Measurements from ENCODE around the gene ID4.
A peak's percentile ranks its signal among the peaks of the same experiment; 100 is the strongest.

The ID4 gene

GRCh38 chr6:19824058-19824807 lies 12.9 kb upstream of the ID4 start:
- H3K4me1 ChIP-seq, result no peaks in the 10 kb centered on the region
- no peak for TF ChIP-seq Cebpa-rat (IDR thresholded peaks at IDR 0.05)
- no peak overlapping the region for H3K9ac ChIP-seq
- H3K27ac ChIP-seq, result no peak overlapping the region
- H3K4me3 ChIP-seq, result no peak overlapping the region
- peaks cover 0 to 15% (median 6%) of the 10 kb centered on the region in 11 experiments; a peak in 10 of 22 replicates for H3K9me3 ChIP-seq (replicated peaks in 1 of 11)
- H3K36me3 ChIP-seq, result no peaks in the 10 kb centered on the region
- H3K27me3 ChIP-seq, result no peaks in the 10 kb centered on the region
- no peak overlapping the region for H3K4me2 ChIP-seq
- H4K20me1 ChIP-seq, result no peaks in the 10 kb centered on the region

DNA sequence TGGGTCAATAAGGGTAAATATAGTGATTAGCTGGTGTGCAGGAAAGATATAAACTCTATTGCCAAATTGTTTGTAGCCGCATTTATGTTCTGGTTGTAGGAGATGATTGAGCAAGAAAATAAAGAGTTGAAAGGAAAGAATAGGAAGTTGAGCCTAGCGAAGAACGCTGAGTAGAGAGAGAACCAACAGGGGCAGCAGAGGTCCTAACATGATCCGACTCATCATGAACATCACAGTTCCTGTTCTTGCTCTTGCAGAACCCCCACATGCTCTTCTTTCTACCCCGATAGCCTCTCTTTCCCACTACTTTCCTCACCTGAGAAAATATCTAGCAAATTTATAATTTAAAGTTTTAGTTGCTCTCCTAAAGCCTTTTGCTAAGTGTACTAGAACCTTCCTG lies 9.9 kb upstream of the ID4 start:
- no peak for TF ChIP-seq Cebpa-rat (IDR thresholded peaks at IDR 0.05)

DNA sequence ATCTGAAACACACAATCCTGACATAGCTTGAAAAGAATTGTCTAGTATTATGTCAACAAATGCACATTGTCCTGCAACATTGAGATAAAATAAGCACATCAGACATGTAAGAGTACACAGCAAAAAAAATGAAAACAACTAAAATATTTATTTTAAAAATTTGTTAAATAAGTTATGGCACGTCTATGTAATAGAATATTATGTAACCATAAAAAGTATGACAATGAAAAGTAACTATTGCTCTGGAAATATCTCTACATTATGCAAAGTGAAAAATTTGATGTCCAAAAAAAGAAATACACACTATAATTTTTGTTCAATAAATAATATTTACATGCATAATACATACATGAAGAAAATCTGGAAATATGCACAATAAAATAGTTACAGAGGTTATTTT lies 9.3 kb upstream of the ID4 start:
- Histone ChIP-seq H3K4me3 (no peak overlapping the region), H3K27me3 (no peaks in the 10 kb centered on the region), H3K9ac (no peak overlapping the region), H3K27ac (no peak overlapping the region), H3K4me1 (no peaks in the 10 kb centered on the region), H3K4me2 (no peak overlapping the region), H3K9me3 (replicated peaks in 1 of 11) (peaks cover 0 to 15% (median 6%) of the 10 kb centered on the region in 11 experiments; a peak in 10 of 22 replicates), H4K20me1 (no peaks in the 10 kb centered on the region), H3K36me3 (no peaks in the 10 kb centered on the region)
- TF ChIP-seq Cebpa-rat (IDR thresholded peaks at IDR 0.05), result no peak

More for the DNA sequence above, 9.9 kb upstream of the ID4 start:
- no peaks in the 10 kb centered on the region for H3K36me3 ChIP-seq
- no peak overlapping the region for H3K4me2 ChIP-seq
- H3K27ac ChIP-seq, result no peak overlapping the region
- H3K27me3 ChIP-seq, result no peaks in the 10 kb centered on the region
- no peak overlapping the region for H3K4me3 ChIP-seq
- H3K9ac ChIP-seq, result no peak overlapping the region
- no peaks in the 10 kb centered on the region for H4K20me1 ChIP-seq
- H3K9me3 ChIP-seq (replicated peaks in 1 of 11), result peaks cover 0 to 15% (median 6%) of the 10 kb centered on the region in 11 experiments; a peak in 10 of 22 replicates
- H3K4me1 ChIP-seq, result no peaks in the 10 kb centered on the region

DNA sequence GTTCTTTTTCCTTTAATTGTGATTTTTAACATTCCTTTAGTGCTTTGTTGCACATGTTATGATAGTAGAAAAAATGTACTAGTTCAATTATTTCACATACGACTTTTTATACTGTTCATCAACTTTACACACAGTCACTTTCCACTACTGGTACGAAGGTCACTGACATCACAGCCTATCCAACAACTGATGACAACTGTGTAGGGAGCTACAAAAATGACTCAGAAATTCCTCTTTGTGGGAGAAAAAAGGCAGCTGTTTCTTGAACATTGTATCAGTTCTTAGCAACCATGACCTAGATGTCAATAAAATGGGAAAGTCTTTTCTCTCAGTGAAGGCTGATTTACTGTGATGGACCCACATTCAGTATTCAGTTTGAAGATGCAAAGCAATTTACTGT lies 7.0 kb upstream of the ID4 start:
- Histone ChIP-seq H3K4me3 (no peak overlapping the region), H3K9ac (no peak overlapping the region), H4K20me1 (no peaks in the 10 kb centered on the region), H3K27me3 (no peaks in the 10 kb centered on the region), H3K4me1 (peaks cover 0 to 7% (median 0%) of the 10 kb centered on the region in 10 experiments; a peak in 1 of 20 replicates), H3K36me3 (no peaks in the 10 kb centered on the region), H3K27ac (no peak overlapping the region), H3K4me2 (no peak overlapping the region), H3K9me3 (replicated peaks in 1 of 11) (peaks cover 0 to 15% (median 6%) of the 10 kb centered on the region in 11 experiments; a peak in 10 of 22 replicates)
- no peak for TF ChIP-seq Cebpa-rat (IDR thresholded peaks at IDR 0.05)

- Histone ChIP-seq H3K9ac (no peak overlapping the region), H3K4me2 (no peak overlapping the region), H3K9me3 (replicated peaks in 1 of 11) (peaks cover 0 to 15% (median 6%) of the 10 kb centered on the region in 11 experiments; a peak in 10 of 22 replicates), H3K4me1 (peaks cover 0 to 16% (median 0%) of the 10 kb centered on the region in 10 experiments; a peak in 1 of 20 replicates), H3K27ac (no peak overlapping the region), H3K27me3 (no peaks in the 10 kb centered on the region), H3K4me3 (no peak overlapping the region), H4K20me1 (no peaks in the 10 kb centered on the region), H3K36me3 (no peaks in the 10 kb centered on the region)
- TF ChIP-seq Cebpa-rat (IDR thresholded peaks at IDR 0.05), result no peak
Measured at GRCh38 chr6:19831358-19831757, 5.8 kb upstream of the ID4 start.

DNA sequence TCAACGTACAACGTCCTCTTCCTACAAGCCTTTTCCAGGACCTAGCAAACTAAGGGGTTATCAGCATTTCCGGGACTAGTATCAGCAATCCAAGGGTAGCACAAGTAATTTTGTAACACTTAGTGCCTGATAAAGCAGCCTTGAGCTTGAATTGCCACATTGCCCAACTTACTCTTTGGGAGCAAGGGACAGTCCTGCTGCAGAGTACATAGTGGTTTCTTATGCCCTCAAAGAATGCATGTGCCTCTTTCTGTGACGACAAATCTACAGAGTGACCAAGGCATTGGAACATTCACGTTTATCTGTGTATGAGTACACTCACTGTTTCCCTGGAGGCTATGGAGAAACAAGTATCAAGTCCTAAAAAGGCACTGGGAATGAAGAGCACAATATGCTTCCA lies 3.2 kb upstream of the ID4 start:
- Histone ChIP-seq H3K4me3 (no peak overlapping the region), H4K20me1 (no peaks in the 10 kb centered on the region), H3K4me2 (no peak overlapping the region), H3K9me3 (replicated peaks in 1 of 11) (peaks cover 0 to 15% (median 10%) of the 10 kb centered on the region in 11 experiments; a peak in 14 of 22 replicates), H3K27ac (no peak overlapping the region), H3K9ac (no peak overlapping the region), H3K36me3 (no peaks in the 10 kb centered on the region), H3K4me1 (peaks cover 0 to 27% (median 8%) of the 10 kb centered on the region in 10 experiments; a peak in 12 of 20 replicates), H3K27me3 (peaks cover 0 to 17% (median 13%) of the 10 kb centered on the region in 11 experiments; a peak in 14 of 22 replicates)
- TF ChIP-seq Cebpa-rat (IDR thresholded peaks at IDR 0.05), result no peak

DNA sequence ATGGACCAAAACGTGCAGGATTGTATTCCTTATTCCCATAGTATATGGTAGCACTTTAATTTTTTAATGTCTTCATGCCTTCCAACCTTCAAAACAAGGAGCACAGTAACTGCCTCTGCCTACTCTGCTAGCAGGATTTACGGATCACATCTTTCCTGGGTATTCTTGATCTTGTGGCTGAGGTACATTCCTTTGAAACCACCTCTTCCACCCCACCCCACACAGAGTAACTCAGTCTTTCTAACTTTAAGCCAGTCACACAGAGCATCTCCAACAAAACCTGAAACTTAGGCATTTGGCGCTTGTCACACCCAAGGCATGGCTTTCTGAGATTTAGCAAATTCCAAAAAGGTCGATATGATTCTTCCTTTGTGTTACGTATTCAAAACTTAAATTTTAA lies 2.3 kb upstream of the ID4 start:
- H3K4me2 ChIP-seq, result 0 out of 22 replicates have a peak overlapping the region, but pooled peaks of 3 of the 11 experiments have one; percentile 7 to 20 (median 17)
- peaks cover 0 to 36% (median 16%) of the 10 kb centered on the region in 10 experiments; a peak in 13 of 20 replicates for H3K4me1 ChIP-seq
- peaks cover 0 to 15% (median 10%) of the 10 kb centered on the region in 11 experiments; a peak in 14 of 22 replicates for H3K9me3 ChIP-seq (replicated peaks in 1 of 11)
- no peaks in the 10 kb centered on the region for H4K20me1 ChIP-seq
- no peak for TF ChIP-seq Cebpa-rat (IDR thresholded peaks at IDR 0.05)
- peaks cover 0 to 25% (median 19%) of the 10 kb centered on the region in 11 experiments; a peak in 14 of 22 replicates for H3K27me3 ChIP-seq
- no peak overlapping the region for H3K4me3 ChIP-seq
- H3K27ac ChIP-seq, result no peak overlapping the region
- H3K9ac ChIP-seq, result no peak overlapping the region
- H3K36me3 ChIP-seq, result no peaks in the 10 kb centered on the region

GRCh38 chr6:19835605-19836004 lies 1.6 kb upstream of the ID4 start:
- peaks cover 0 to 30% (median 19%) of the 10 kb centered on the region in 11 experiments; a peak in 14 of 22 replicates for H3K27me3 ChIP-seq
- no peak overlapping the region for H3K4me2 ChIP-seq
- H3K4me1 ChIP-seq, result peaks cover 0 to 43% (median 23%) of the 10 kb centered on the region in 10 experiments; a peak in 13 of 20 replicates
- no peak overlapping the region for H3K27ac ChIP-seq
- no peaks in the 10 kb centered on the region for H4K20me1 ChIP-seq
- TF ChIP-seq Cebpa-rat (IDR thresholded peaks at IDR 0.05), result no peak
- H3K4me3 ChIP-seq, result no peak overlapping the region
- no peaks in the 10 kb centered on the region for H3K36me3 ChIP-seq
- H3K9me3 ChIP-seq (replicated peaks in 1 of 11), result peaks cover 0 to 15% (median 10%) of the 10 kb centered on the region in 11 experiments; a peak in 14 of 22 replicates
- H3K9ac ChIP-seq, result no peak overlapping the region
